ENCODE results near the gene GJD4.
A peak's percentile ranks its signal among the peaks of the same experiment; 100 is the strongest.

GJD4 gene

GRCh38 chr10:35579726-35580422 is 25.3 kb upstream of the GJD4 start:
- DNase-seq = no peak

- DNase-seq = no peak
Measured at GRCh38 chr10:35580423-35580770, 24.7 kb upstream of the GJD4 start.

- no peak for DNase-seq
Measured at GRCh38 chr10:35581655-35582054, 23.5 kb upstream of the GJD4 start.

- no peak for DNase-seq
Measured at GRCh38 chr10:35584946-35585345, 20.2 kb upstream of the GJD4 start.

- no peak for DNase-seq
Measured at GRCh38 chr10:35585356-35585755, 19.8 kb upstream of the GJD4 start.

- no peak for DNase-seq
Measured at GRCh38 chr10:35585903-35586535, 19.1 kb upstream of the GJD4 start.

- DNase-seq = no peak
Measured at GRCh38 chr10:35588836-35589235, 16.3 kb upstream of the GJD4 start.

GRCh38 chr10:35592441-35592840 is 12.7 kb upstream of the GJD4 start:
- DNase-seq = no peak

GRCh38 chr10:35594115-35595079 is 10.7 kb upstream of the GJD4 start:
- DNase-seq = no peak

- no peak for DNase-seq
Measured at GRCh38 chr10:35595106-35595505, 10.0 kb upstream of the GJD4 start.

GRCh38 chr10:35598379-35598778 is 6.8 kb upstream of the GJD4 start:
- no peak for DNase-seq

- DNase-seq = no peak
Measured at GRCh38 chr10:35600193-35600592, 4.9 kb upstream of the GJD4 start.

GRCh38 chr10:35606430-35606829 is 1.3 kb downstream of the GJD4 start:
- DNase-seq = no peak

- peak; percentile 11 for DNase-seq
Measured at GRCh38 chr10:35607475-35608327, 2.6 kb downstream of the GJD4 start.

GRCh38 chr10:35608328-35608672 is 3.2 kb downstream of the GJD4 start:
- no peak for DNase-seq

GRCh38 chr10:35611750-35612149 is 6.6 kb downstream of the GJD4 start:
- DNase-seq = no peak

GRCh38 chr10:35612385-35613106 is 7.4 kb downstream of the GJD4 start:
- DNase-seq = no peak

GRCh38 chr10:35613107-35613440 is 7.9 kb downstream of the GJD4 start:
- no peak for DNase-seq

GRCh38 chr10:35613597-35614226 is 8.6 kb downstream of the GJD4 start:
- DNase-seq = no peak

GRCh38 chr10:35614312-35614711 is 9.2 kb downstream of the GJD4 start:
- DNase-seq = no peak

GRCh38 chr10:35626971-35627507 is 21.9 kb downstream of the GJD4 start:
- DNase-seq = no peak

GRCh38 chr10:35631404-35631803 is 26.3 kb downstream of the GJD4 start:
- DNase-seq = no peak

Data from NCI-H1092 treated with DMSO at 0.1 percent for 48 hours (cell line).